ENCODE results near the gene PLEKHF1. TPM values are rescaled to one million over a fixed set of nuclear protein-coding genes. Genes with fewer than 3 reads are reported as not detected.
"Not testable (repeated sequence)": the region's sequence is repeated elsewhere in the genome, so short reads cannot be mapped to it uniquely, and the experiment has no call there.

Gene PLEKHF1
- total RNA-seq, result 13.1 TPM

- H3K9me3 ChIP-seq (ENCODE audit: low read depth, low read length), result no peaks in the 10 kb centered on the region
- peak within 1 kb of the TSS; percentile 59 for H3K4me3 ChIP-seq (ENCODE audit: low read length)
- H3K4me1 ChIP-seq (ENCODE audit: insufficient read depth, low read length), result peaks cover 56% of the 10 kb centered on the region
- H3K27me3 ChIP-seq (ENCODE audit: insufficient read depth, low read length), result no peaks in the 10 kb centered on the region
Observed at GRCh38 chr19:29665215-29665825, at the start of gene PLEKHF1. Gene PLEKHF1 (plus strand): TSS chr19:29665461. CDS start chr19:29673840, 8,379 bp downstream.

GRCh38 chr19:29615891-29616425 lies 49.3 kb upstream of the PLEKHF1 start:
- H3K9me3 ChIP-seq (ENCODE audit: low read depth, low read length), result no peaks in the 10 kb centered on the region
- peaks cover 11% of the 10 kb centered on the region for H3K4me1 ChIP-seq (ENCODE audit: insufficient read depth, low read length)
- no peaks in the 10 kb centered on the region for H3K27me3 ChIP-seq (ENCODE audit: insufficient read depth, low read length)
- H3K4me3 ChIP-seq (ENCODE audit: low read length), result no peak overlapping the region

GRCh38 chr19:29616541-29616940 lies 48.7 kb upstream of the PLEKHF1 start:
- Histone ChIP-seq H3K4me3 (ENCODE audit: low read length) (no peak overlapping the region), H3K9me3 (ENCODE audit: low read depth, low read length) (no peaks in the 10 kb centered on the region), H3K27me3 (ENCODE audit: insufficient read depth, low read length) (no peaks in the 10 kb centered on the region), H3K4me1 (ENCODE audit: insufficient read depth, low read length) (peaks cover 11% of the 10 kb centered on the region)

- Histone ChIP-seq H3K4me3 (ENCODE audit: low read length) (no peak overlapping the region), H3K4me1 (ENCODE audit: insufficient read depth, low read length) (peaks cover 22% of the 10 kb centered on the region), H3K9me3 (ENCODE audit: low read depth, low read length) (no peaks in the 10 kb centered on the region)
Observed at GRCh38 chr19:29617366-29618266, 47.6 kb upstream of the PLEKHF1 start.

GRCh38 chr19:29618434-29618833 lies 46.8 kb upstream of the PLEKHF1 start:
- Histone ChIP-seq H3K4me1 (ENCODE audit: insufficient read depth, low read length) (peaks cover 28% of the 10 kb centered on the region), H3K4me3 (ENCODE audit: low read length) (no peak overlapping the region), H3K9me3 (ENCODE audit: low read depth, low read length) (no peaks in the 10 kb centered on the region), H3K27me3 (ENCODE audit: insufficient read depth, low read length) (no peaks in the 10 kb centered on the region)

More at GRCh38 chr19:29617366-29618266, 47.6 kb upstream of the PLEKHF1 start:
- no peaks in the 10 kb centered on the region for H3K27me3 ChIP-seq (ENCODE audit: insufficient read depth, low read length)

GRCh38 chr19:29618871-29619270 lies 46.4 kb upstream of the PLEKHF1 start:
- no peaks in the 10 kb centered on the region for H3K9me3 ChIP-seq (ENCODE audit: low read depth, low read length)
- peaks cover 33% of the 10 kb centered on the region for H3K4me1 ChIP-seq (ENCODE audit: insufficient read depth, low read length)
- no peak overlapping the region for H3K4me3 ChIP-seq (ENCODE audit: low read length)
- H3K27me3 ChIP-seq (ENCODE audit: insufficient read depth, low read length), result no peaks in the 10 kb centered on the region

- Histone ChIP-seq H3K9me3 (ENCODE audit: low read depth, low read length) (no peaks in the 10 kb centered on the region), H3K4me3 (ENCODE audit: low read length) (no peak overlapping the region), H3K4me1 (ENCODE audit: insufficient read depth, low read length) (peaks cover 44% of the 10 kb centered on the region), H3K27me3 (ENCODE audit: insufficient read depth, low read length) (no peaks in the 10 kb centered on the region)
Observed at GRCh38 chr19:29620931-29621351, 44.3 kb upstream of the PLEKHF1 start.

GRCh38 chr19:29622166-29623070 lies 42.8 kb upstream of the PLEKHF1 start:
- Histone ChIP-seq H3K4me1 (ENCODE audit: insufficient read depth, low read length) (peaks cover 44% of the 10 kb centered on the region), H3K4me3 (ENCODE audit: low read length) (no peak overlapping the region), H3K9me3 (ENCODE audit: low read depth, low read length) (no peaks in the 10 kb centered on the region), H3K27me3 (ENCODE audit: insufficient read depth, low read length) (no peaks in the 10 kb centered on the region)

- no peak overlapping the region for H3K4me3 ChIP-seq (ENCODE audit: low read length)
- H3K27me3 ChIP-seq (ENCODE audit: insufficient read depth, low read length), result no peaks in the 10 kb centered on the region
- H3K4me1 ChIP-seq (ENCODE audit: insufficient read depth, low read length), result peaks cover 44% of the 10 kb centered on the region
- H3K9me3 ChIP-seq (ENCODE audit: low read depth, low read length), result no peaks in the 10 kb centered on the region
Observed at GRCh38 chr19:29623726-29624488, 41.4 kb upstream of the PLEKHF1 start.

- Histone ChIP-seq H3K4me3 (ENCODE audit: low read length) (no peak overlapping the region), H3K4me1 (ENCODE audit: insufficient read depth, low read length) (peaks cover 44% of the 10 kb centered on the region), H3K27me3 (ENCODE audit: insufficient read depth, low read length) (no peaks in the 10 kb centered on the region), H3K9me3 (ENCODE audit: low read depth, low read length) (no peaks in the 10 kb centered on the region)
Observed at GRCh38 chr19:29624489-29625185, 40.6 kb upstream of the PLEKHF1 start.

GRCh38 chr19:29625186-29625651 lies 40.0 kb upstream of the PLEKHF1 start:
- H3K27me3 ChIP-seq (ENCODE audit: insufficient read depth, low read length), result no peaks in the 10 kb centered on the region
- peaks cover 44% of the 10 kb centered on the region for H3K4me1 ChIP-seq (ENCODE audit: insufficient read depth, low read length)
- H3K4me3 ChIP-seq (ENCODE audit: low read length), result no peak overlapping the region
- H3K9me3 ChIP-seq (ENCODE audit: low read depth, low read length), result no peaks in the 10 kb centered on the region

GRCh38 chr19:29626386-29626785 lies 38.9 kb upstream of the PLEKHF1 start:
- Histone ChIP-seq H3K9me3 (ENCODE audit: low read depth, low read length) (no peaks in the 10 kb centered on the region), H3K4me1 (ENCODE audit: insufficient read depth, low read length) (peaks cover 34% of the 10 kb centered on the region), H3K4me3 (ENCODE audit: low read length) (no peak overlapping the region), H3K27me3 (ENCODE audit: insufficient read depth, low read length) (no peaks in the 10 kb centered on the region)

GRCh38 chr19:29626832-29627231 lies 38.4 kb upstream of the PLEKHF1 start:
- H3K4me3 ChIP-seq (ENCODE audit: low read length); H3K9me3 ChIP-seq (ENCODE audit: low read depth, low read length); H3K27me3 ChIP-seq (ENCODE audit: insufficient read depth, low read length): not testable (repeated sequence)
- H3K4me1 ChIP-seq (ENCODE audit: insufficient read depth, low read length), result peaks cover 29% of the 10 kb centered on the region

All from mononuclear cell (primary cell).